ENCODE results near the gene EPHB2. TPM values are rescaled to one million over a fixed set of nuclear protein-coding genes. Genes with fewer than 3 reads are reported as not detected.

The EPHB2 gene
- total RNA-seq, 1 donor from 2014 or later, result 130 TPM

DNA sequence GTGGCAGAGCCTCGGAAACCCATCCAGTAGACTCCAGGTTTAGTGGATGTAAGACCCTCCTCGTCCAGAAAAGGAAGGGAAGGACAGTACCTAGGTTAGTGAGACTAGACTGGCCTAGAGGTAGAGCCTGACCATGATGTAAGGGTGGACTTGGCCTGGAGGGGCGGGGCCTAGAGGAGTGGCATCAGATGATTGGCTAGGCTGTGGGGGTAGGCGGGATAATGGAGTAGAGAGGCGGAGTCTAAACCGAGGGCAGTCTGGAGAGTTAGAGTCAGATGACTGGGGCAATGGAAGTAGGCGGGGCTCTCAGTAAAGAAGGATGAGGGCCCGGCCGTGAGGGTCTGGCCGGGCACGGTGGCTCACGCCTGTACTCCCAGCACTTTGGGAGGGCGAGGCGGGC, 70.1 kb downstream of the EPHB2 start:
- Mint-ChIP-seq H3K4me3 (no peak overlapping the region), H3K27ac (no peak overlapping the region), H3K27me3 (ENCODE audit: low read depth) (no peaks in the 10 kb centered on the region), H3K9me3 (no peaks in the 10 kb centered on the region), H3K36me3 (peaks cover 9% of the 10 kb centered on the region), H3K4me1 (peaks cover 50% of the 10 kb centered on the region)
- TF ChIP-seq, protein P1, sequence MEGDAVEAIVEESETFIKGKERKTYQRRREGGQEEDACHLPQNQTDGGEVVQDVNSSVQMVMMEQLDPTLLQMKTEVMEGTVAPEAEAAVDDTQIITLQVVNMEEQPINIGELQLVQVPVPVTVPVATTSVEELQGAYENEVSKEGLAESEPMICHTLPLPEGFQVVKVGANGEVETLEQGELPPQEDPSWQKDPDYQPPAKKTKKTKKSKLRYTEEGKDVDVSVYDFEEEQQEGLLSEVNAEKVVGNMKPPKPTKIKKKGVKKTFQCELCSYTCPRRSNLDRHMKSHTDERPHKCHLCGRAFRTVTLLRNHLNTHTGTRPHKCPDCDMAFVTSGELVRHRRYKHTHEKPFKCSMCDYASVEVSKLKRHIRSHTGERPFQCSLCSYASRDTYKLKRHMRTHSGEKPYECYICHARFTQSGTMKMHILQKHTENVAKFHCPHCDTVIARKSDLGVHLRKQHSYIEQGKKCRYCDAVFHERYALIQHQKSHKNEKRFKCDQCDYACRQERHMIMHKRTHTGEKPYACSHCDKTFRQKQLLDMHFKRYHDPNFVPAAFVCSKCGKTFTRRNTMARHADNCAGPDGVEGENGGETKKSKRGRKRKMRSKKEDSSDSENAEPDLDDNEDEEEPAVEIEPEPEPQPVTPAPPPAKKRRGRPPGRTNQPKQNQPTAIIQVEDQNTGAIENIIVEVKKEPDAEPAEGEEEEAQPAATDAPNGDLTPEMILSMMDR (IDR thresholded peaks at IDR 0.05; ENCODE audit: unreplicated experiment), result no peak
- no peak for DNase-seq (ENCODE audit: low spot score in 2 of 2, unreplicated experiment in 2 of 2)

GRCh38 chr1:22781483-22781882, 70.8 kb downstream of the EPHB2 start:
- TF ChIP-seq, protein P1 (IDR thresholded peaks at IDR 0.05; ENCODE audit: unreplicated experiment), result no peak
- DNase-seq (ENCODE audit: low spot score in 2 of 2, unreplicated experiment in 2 of 2), result no peak
- Mint-ChIP-seq H3K36me3 (peaks cover 9% of the 10 kb centered on the region), H3K4me1 (peaks cover 42% of the 10 kb centered on the region), H3K9me3 (no peaks in the 10 kb centered on the region), H3K4me3 (no peak overlapping the region), H3K27me3 (ENCODE audit: low read depth) (no peaks in the 10 kb centered on the region), H3K27ac (no peak overlapping the region)

GRCh38 chr1:22782406-22782805, 71.8 kb downstream of the EPHB2 start:
- TF ChIP-seq, protein P1 (IDR thresholded peaks at IDR 0.05; ENCODE audit: unreplicated experiment), result no peak
- no peaks in the 10 kb centered on the region for H3K9me3 Mint-ChIP-seq
- peaks cover 9% of the 10 kb centered on the region for H3K36me3 Mint-ChIP-seq
- no peak for DNase-seq (ENCODE audit: low spot score in 2 of 2, unreplicated experiment in 2 of 2)
- no peak overlapping the region for H3K4me3 Mint-ChIP-seq
- peaks cover 41% of the 10 kb centered on the region for H3K4me1 Mint-ChIP-seq
- H3K27ac Mint-ChIP-seq, result no peak overlapping the region
- no peaks in the 10 kb centered on the region for H3K27me3 Mint-ChIP-seq (ENCODE audit: low read depth)

DNA sequence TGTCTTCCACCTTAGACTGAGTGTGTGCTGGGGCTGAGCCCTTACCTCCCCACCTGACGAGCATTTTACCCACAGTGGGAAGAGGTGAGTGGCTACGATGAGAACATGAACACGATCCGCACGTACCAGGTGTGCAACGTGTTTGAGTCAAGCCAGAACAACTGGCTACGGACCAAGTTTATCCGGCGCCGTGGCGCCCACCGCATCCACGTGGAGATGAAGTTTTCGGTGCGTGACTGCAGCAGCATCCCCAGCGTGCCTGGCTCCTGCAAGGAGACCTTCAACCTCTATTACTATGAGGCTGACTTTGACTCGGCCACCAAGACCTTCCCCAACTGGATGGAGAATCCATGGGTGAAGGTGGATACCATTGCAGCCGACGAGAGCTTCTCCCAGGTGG, 73.7 kb downstream of the EPHB2 start:
- Mint-ChIP-seq H3K4me1 (peaks cover 40% of the 10 kb centered on the region), H3K27ac (no peak overlapping the region)

DNA sequence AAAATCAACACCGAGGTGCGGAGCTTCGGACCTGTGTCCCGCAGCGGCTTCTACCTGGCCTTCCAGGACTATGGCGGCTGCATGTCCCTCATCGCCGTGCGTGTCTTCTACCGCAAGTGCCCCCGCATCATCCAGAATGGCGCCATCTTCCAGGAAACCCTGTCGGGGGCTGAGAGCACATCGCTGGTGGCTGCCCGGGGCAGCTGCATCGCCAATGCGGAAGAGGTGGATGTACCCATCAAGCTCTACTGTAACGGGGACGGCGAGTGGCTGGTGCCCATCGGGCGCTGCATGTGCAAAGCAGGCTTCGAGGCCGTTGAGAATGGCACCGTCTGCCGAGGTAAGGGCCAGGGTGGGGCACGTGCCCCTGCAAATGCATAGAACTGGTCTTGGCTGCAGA, 74.1 kb downstream of the EPHB2 start:
- no peak for DNase-seq (ENCODE audit: low spot score in 2 of 2, unreplicated experiment in 2 of 2)
- Mint-ChIP-seq H3K9me3 (no peaks in the 10 kb centered on the region), H3K36me3 (peaks cover 9% of the 10 kb centered on the region), H3K27me3 (ENCODE audit: low read depth) (no peaks in the 10 kb centered on the region), H3K4me1 (peaks cover 40% of the 10 kb centered on the region), H3K27ac (no peak overlapping the region), H3K4me3 (no peak overlapping the region)
- TF ChIP-seq, protein P1 (IDR thresholded peaks at IDR 0.05; ENCODE audit: unreplicated experiment), result no peak

More for the DNA sequence above, 73.7 kb downstream of the EPHB2 start:
- H3K27me3 Mint-ChIP-seq (ENCODE audit: low read depth), result no peaks in the 10 kb centered on the region
- H3K36me3 Mint-ChIP-seq, result peaks cover 9% of the 10 kb centered on the region
- DNase-seq (ENCODE audit: low spot score in 2 of 2, unreplicated experiment in 2 of 2), result no peak
- no peak overlapping the region for H3K4me3 Mint-ChIP-seq
- H3K9me3 Mint-ChIP-seq, result no peaks in the 10 kb centered on the region
- TF ChIP-seq, protein P1 (IDR thresholded peaks at IDR 0.05; ENCODE audit: unreplicated experiment), result no peak

GRCh38 chr1:22786101-22786500, 75.5 kb downstream of the EPHB2 start:
- no peak for DNase-seq (ENCODE audit: low spot score in 2 of 2, unreplicated experiment in 2 of 2)
- Mint-ChIP-seq H3K27me3 (ENCODE audit: low read depth) (no peaks in the 10 kb centered on the region), H3K4me1 (peaks cover 45% of the 10 kb centered on the region), H3K36me3 (peaks cover 9% of the 10 kb centered on the region), H3K4me3 (no peak overlapping the region), H3K27ac (no peak overlapping the region), H3K9me3 (no peaks in the 10 kb centered on the region)
- TF ChIP-seq, protein P1 (IDR thresholded peaks at IDR 0.05; ENCODE audit: unreplicated experiment), result no peak
